Measurements from ENCODE around the gene TARS1. TPM values are rescaled to one million over a fixed set of nuclear protein-coding genes. Genes with fewer than 3 reads are reported as not detected.

TARS1 gene
- total and polyA plus RNA-seq, 7 experiments from 2014 or later = 29.7 to 153 (median 60.0) TPM

DNA sequence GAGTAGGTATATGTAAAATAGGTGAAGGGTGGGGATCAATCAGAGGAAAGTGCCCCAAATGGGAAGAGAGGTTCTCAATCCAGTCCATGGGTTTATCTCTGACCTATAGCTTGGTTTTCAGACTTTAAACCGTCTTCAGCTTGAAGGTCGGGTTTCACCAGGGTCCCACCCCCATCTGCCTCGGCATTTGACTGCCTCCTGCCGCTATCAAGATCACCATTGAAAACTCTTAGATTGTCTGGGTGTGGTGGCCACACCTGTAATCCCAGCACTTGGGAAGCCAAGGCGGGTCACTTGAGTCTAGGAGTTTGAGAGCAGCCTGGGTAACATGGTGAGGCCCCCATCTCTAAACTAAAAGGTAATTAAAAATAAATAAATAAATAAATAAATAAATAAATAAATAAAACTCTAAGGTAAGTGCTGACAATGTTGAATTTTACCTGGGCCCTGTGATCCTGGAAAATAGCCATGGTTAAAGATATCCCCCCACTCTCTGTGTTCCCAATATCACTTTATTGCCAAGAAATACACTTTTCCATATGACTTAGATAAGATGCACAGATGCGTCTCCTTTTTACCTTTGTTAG lies 48.8 kb downstream of the TARS1 start:
- no peaks in the 10 kb centered on the region for H3K4me1 Mint-ChIP-seq
- DNase-seq = no peak
- ChIA-PET POLR2A (no interaction called here), CTCF (no interaction called here)
- Histone ChIP-seq H3K9me3 (ENCODE audit: control insufficient read depth in 2 of 3, low read length in 3 of 3) (no peaks in the 10 kb centered on the region), H3K36me3 (ENCODE audit: control insufficient read depth in 2 of 3, insufficient read depth in 3 of 3, low read length in 3 of 3) (no peaks in the 10 kb centered on the region), H3K27me3 (ENCODE audit: control insufficient read depth in 2 of 2, insufficient read depth in 2 of 2, low read length in 2 of 2) (no peaks in the 10 kb centered on the region), H3K4me1 (ENCODE audit: control insufficient read depth in 2 of 2, insufficient read depth in 2 of 2, low read length in 2 of 2) (no peaks in the 10 kb centered on the region), H3K4me3 (ENCODE audit: low read length) (no peak overlapping the region), H3K27ac (ENCODE audit: low read depth, low read length) (no peak overlapping the region)
- H3K4me3 Mint-ChIP-seq = no peak overlapping the region
- H3K9me3 Mint-ChIP-seq = peaks cover 0 to 2% (median 0%) of the 10 kb centered on the region in 11 donors
- intact Hi-C loops (cut with micrococcal nuclease) = no loop called here
- H3K27ac Mint-ChIP-seq = no peak overlapping the region
- H3K27me3 Mint-ChIP-seq = no peaks in the 10 kb centered on the region
- no peaks in the 10 kb centered on the region for H3K36me3 Mint-ChIP-seq
- ATAC-seq = no peak

DNA sequence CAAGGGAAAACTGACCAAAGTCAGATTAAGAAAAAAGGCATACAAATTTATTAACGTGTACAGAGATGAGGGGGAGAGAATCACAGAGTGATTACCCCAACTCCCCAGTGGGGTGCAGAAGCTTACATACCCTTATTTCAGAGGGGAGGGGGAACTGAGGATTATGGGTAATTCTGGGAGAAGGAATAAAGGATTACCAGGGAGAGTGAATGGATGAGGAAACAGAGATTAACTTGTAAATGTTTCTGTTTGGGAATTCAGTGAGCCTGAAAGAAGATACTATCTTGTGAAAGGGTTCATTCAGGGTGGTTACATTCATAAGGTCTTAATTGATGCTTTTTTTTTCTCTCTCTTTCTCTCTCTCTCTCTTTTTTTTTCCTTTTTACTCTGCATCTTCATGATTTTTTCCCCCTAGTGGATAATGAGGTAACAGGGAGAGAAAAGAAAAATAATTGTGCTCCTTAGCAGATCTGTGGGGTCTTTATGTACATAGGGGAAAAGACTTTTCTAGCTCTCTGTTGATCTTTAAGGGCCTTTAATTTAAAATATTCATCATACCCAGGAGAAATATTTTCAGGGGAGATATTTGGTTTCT lies 49.4 kb downstream of the TARS1 start:
- H3K4me1 Mint-ChIP-seq = no peaks in the 10 kb centered on the region
- no peak overlapping the region for H3K27ac Mint-ChIP-seq
- no peaks in the 10 kb centered on the region for H3K36me3 ChIP-seq (ENCODE audit: control insufficient read depth in 2 of 3, insufficient read depth in 3 of 3, low read length in 3 of 3)
- H3K4me3 Mint-ChIP-seq = no peak overlapping the region
- no peak overlapping the region for H3K4me3 ChIP-seq (ENCODE audit: low read length)
- intact Hi-C loops (cut with micrococcal nuclease) = no loop called here
- H3K9me3 ChIP-seq (ENCODE audit: control insufficient read depth in 2 of 3, low read length in 3 of 3) = no peaks in the 10 kb centered on the region
- POLR2A ChIA-PET = no interaction called here
- H3K27me3 ChIP-seq (ENCODE audit: control insufficient read depth in 2 of 2, insufficient read depth in 2 of 2, low read length in 2 of 2) = no peaks in the 10 kb centered on the region
- H3K36me3 Mint-ChIP-seq = no peaks in the 10 kb centered on the region
- no peak overlapping the region for H3K27ac ChIP-seq (ENCODE audit: low read depth, low read length)
- no peaks in the 10 kb centered on the region for H3K4me1 ChIP-seq (ENCODE audit: control insufficient read depth in 2 of 2, insufficient read depth in 2 of 2, low read length in 2 of 2)
- ATAC-seq (no peak), DNase-seq (no peak)
- peaks cover 0 to 2% (median 0%) of the 10 kb centered on the region in 11 donors for H3K9me3 Mint-ChIP-seq
- no peaks in the 10 kb centered on the region for H3K27me3 Mint-ChIP-seq
- CTCF ChIA-PET = no interaction called here

DNA sequence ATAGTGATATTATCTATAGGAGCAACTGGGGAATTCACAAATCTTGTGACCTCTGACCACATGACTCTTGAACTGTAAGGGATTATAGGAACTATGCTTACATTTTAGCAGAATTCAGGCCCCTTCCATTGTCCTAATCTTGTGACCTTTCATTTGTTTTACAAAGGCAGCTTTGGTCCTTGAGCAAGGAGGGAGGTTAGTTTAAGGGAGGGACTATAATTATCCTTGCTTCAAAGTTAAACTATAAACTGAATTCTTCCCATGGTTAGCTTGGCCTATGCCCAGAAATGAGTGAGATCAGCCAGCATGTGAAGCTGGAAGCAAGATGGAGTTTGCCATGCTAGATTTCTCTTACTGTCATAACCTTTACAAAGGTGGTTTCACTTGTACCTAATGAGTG lies 51.2 kb downstream of the TARS1 start:
- H3K27ac Mint-ChIP-seq = no peak overlapping the region
- no peaks in the 10 kb centered on the region for H3K36me3 Mint-ChIP-seq
- intact Hi-C loops (cut with micrococcal nuclease) = no loop called here
- no peaks in the 10 kb centered on the region for H3K4me1 ChIP-seq (ENCODE audit: control insufficient read depth in 2 of 2, insufficient read depth in 2 of 2, low read length in 2 of 2)
- ATAC-seq (no peak), DNase-seq (no peak)
- ChIA-PET CTCF (no interaction called here), POLR2A (no interaction called here)
- H3K4me3 Mint-ChIP-seq = no peak overlapping the region
- no peaks in the 10 kb centered on the region for H3K27me3 ChIP-seq (ENCODE audit: control insufficient read depth in 2 of 2, insufficient read depth in 2 of 2, low read length in 2 of 2)
- H3K9me3 Mint-ChIP-seq = peaks cover 0 to 2% (median 0%) of the 10 kb centered on the region in 11 donors
- H3K27ac ChIP-seq (ENCODE audit: low read depth, low read length) = no peak overlapping the region
- H3K9me3 ChIP-seq (ENCODE audit: control insufficient read depth in 2 of 3, low read length in 3 of 3) = no peaks in the 10 kb centered on the region
- no peak overlapping the region for H3K4me3 ChIP-seq (ENCODE audit: low read length)
- no peaks in the 10 kb centered on the region for H3K4me1 Mint-ChIP-seq
- no peaks in the 10 kb centered on the region for H3K27me3 Mint-ChIP-seq
- no peaks in the 10 kb centered on the region for H3K36me3 ChIP-seq (ENCODE audit: control insufficient read depth in 2 of 3, insufficient read depth in 3 of 3, low read length in 3 of 3)

DNA sequence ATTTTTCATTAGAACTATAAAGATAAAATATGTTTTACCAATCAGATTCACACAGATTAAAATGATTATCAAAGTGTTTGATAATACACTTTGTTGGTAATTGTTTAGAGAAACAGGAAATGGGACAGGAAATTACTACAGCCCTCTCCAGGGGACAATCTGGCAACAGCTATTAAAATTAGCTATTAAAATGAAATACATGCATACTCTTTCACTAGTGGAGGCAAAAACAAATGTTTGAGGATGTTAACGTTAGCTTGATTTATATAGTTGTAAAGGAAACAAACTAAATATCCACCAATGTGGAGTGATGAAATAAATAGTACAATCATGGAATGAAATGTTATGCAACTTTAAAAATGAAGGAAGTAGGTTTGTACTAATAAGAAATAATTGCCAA lies 53.7 kb downstream of the TARS1 start:
- POLR2A ChIA-PET = no interaction called here
- CTCF ChIA-PET = no interaction called here

DNA sequence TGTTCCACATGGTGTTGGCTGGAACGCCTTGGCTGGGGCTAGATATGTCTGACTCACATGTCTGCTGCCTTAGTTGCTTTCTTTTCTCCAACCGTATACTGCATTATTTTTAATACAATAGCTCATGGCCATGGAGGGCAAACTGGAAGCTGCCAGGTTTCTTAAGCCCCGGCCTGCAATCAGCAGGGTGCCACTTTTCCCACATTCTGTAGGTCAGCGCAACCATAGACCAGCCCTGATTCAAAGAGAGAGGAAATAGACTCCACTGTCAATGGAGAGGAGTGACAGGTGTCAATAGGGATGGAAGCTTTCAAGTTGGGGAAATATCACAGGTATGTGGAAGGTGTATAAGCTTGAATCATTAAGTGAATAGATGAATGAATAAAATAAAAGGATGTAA lies 60.5 kb downstream of the TARS1 start:
- Mint-ChIP-seq H3K27ac (no peak overlapping the region), H3K4me3 (no peak overlapping the region)
- intact Hi-C loops (cut with micrococcal nuclease) = no loop called here

More for the DNA sequence above, 53.7 kb downstream of the TARS1 start:
- H3K27ac ChIP-seq (ENCODE audit: low read depth, low read length) = no peak overlapping the region
- no peaks in the 10 kb centered on the region for H3K36me3 Mint-ChIP-seq
- H3K4me3 Mint-ChIP-seq = no peak overlapping the region
- DNase-seq (no peak), ATAC-seq (no peak)
- H3K4me3 ChIP-seq (ENCODE audit: low read length) = no peak overlapping the region
- H3K27ac Mint-ChIP-seq = no peak overlapping the region
- no peaks in the 10 kb centered on the region for H3K4me1 Mint-ChIP-seq
- no peaks in the 10 kb centered on the region for H3K9me3 ChIP-seq (ENCODE audit: control insufficient read depth in 2 of 3, low read length in 3 of 3)
- H3K27me3 ChIP-seq (ENCODE audit: control insufficient read depth in 2 of 2, insufficient read depth in 2 of 2, low read length in 2 of 2) = no peaks in the 10 kb centered on the region
- no peaks in the 10 kb centered on the region for H3K27me3 Mint-ChIP-seq
- H3K36me3 ChIP-seq (ENCODE audit: control insufficient read depth in 2 of 3, insufficient read depth in 3 of 3, low read length in 3 of 3) = no peaks in the 10 kb centered on the region
- intact Hi-C loops (cut with micrococcal nuclease) = no loop called here
- no peaks in the 10 kb centered on the region for H3K9me3 Mint-ChIP-seq
- H3K4me1 ChIP-seq (ENCODE audit: control insufficient read depth in 2 of 2, insufficient read depth in 2 of 2, low read length in 2 of 2) = no peaks in the 10 kb centered on the region

GRCh38 chr5:33501899-33502298 lies 61.1 kb downstream of the TARS1 start:
- no peaks in the 10 kb centered on the region for H3K36me3 ChIP-seq (ENCODE audit: control insufficient read depth in 2 of 3, insufficient read depth in 3 of 3, low read length in 3 of 3)
- H3K27ac ChIP-seq (ENCODE audit: low read depth, low read length) = no peak overlapping the region
- ATAC-seq (no peak), DNase-seq (no peak)
- no peaks in the 10 kb centered on the region for H3K27me3 ChIP-seq (ENCODE audit: control insufficient read depth in 2 of 2, insufficient read depth in 2 of 2, low read length in 2 of 2)
- H3K36me3 Mint-ChIP-seq = no peaks in the 10 kb centered on the region
- intact Hi-C loops (cut with micrococcal nuclease) = no loop called here
- H3K4me3 ChIP-seq (ENCODE audit: low read length) = no peak overlapping the region
- H3K4me1 ChIP-seq (ENCODE audit: control insufficient read depth in 2 of 2, insufficient read depth in 2 of 2, low read length in 2 of 2) = no peaks in the 10 kb centered on the region
- H3K27me3 Mint-ChIP-seq = peaks cover 0 to 3% (median 0%) of the 10 kb centered on the region in 5 donors
- H3K9me3 Mint-ChIP-seq = peaks cover 0 to 3% (median 0%) of the 10 kb centered on the region in 11 donors
- H3K4me3 Mint-ChIP-seq = no peak overlapping the region
- peaks cover 0 to 1% (median 0%) of the 10 kb centered on the region in 7 donors for H3K4me1 Mint-ChIP-seq
- H3K9me3 ChIP-seq (ENCODE audit: control insufficient read depth in 2 of 3, low read length in 3 of 3) = no peaks in the 10 kb centered on the region
- ChIA-PET POLR2A (no interaction called here), CTCF (no interaction called here)
- H3K27ac Mint-ChIP-seq = no peak overlapping the region

More for the DNA sequence above, 60.5 kb downstream of the TARS1 start:
- Histone ChIP-seq H3K4me1 (ENCODE audit: control insufficient read depth in 2 of 2, insufficient read depth in 2 of 2, low read length in 2 of 2) (no peaks in the 10 kb centered on the region), H3K9me3 (ENCODE audit: control insufficient read depth in 2 of 3, low read length in 3 of 3) (no peaks in the 10 kb centered on the region), H3K27ac (ENCODE audit: low read depth, low read length) (no peak overlapping the region), H3K36me3 (ENCODE audit: control insufficient read depth in 2 of 3, insufficient read depth in 3 of 3, low read length in 3 of 3) (no peaks in the 10 kb centered on the region), H3K4me3 (ENCODE audit: low read length) (no peak overlapping the region), H3K27me3 (ENCODE audit: control insufficient read depth in 2 of 2, insufficient read depth in 2 of 2, low read length in 2 of 2) (no peaks in the 10 kb centered on the region)
- H3K4me1 Mint-ChIP-seq = no peaks in the 10 kb centered on the region
- no peak for ATAC-seq
- H3K27me3 Mint-ChIP-seq = no peaks in the 10 kb centered on the region
- no peaks in the 10 kb centered on the region for H3K36me3 Mint-ChIP-seq
- no peak for DNase-seq
- no peaks in the 10 kb centered on the region for H3K9me3 Mint-ChIP-seq
- POLR2A ChIA-PET = no interaction called here
- CTCF ChIA-PET = no interaction called here

GRCh38 chr5:33504570-33504969 lies 63.8 kb downstream of the TARS1 start:
- Histone ChIP-seq H3K27me3 (ENCODE audit: control insufficient read depth in 2 of 2, insufficient read depth in 2 of 2, low read length in 2 of 2) (no peaks in the 10 kb centered on the region), H3K27ac (ENCODE audit: low read depth, low read length) (no peak overlapping the region), H3K4me3 (ENCODE audit: low read length) (no peak overlapping the region), H3K36me3 (ENCODE audit: control insufficient read depth in 2 of 3, insufficient read depth in 3 of 3, low read length in 3 of 3) (no peaks in the 10 kb centered on the region), H3K9me3 (ENCODE audit: control insufficient read depth in 2 of 3, low read length in 3 of 3) (no peaks in the 10 kb centered on the region), H3K4me1 (ENCODE audit: control insufficient read depth in 2 of 2, insufficient read depth in 2 of 2, low read length in 2 of 2) (no peaks in the 10 kb centered on the region)
- ChIA-PET CTCF (no interaction called here), POLR2A (no interaction called here)
- no peak for ATAC-seq
- Mint-ChIP-seq H3K4me3 (no peak overlapping the region), H3K27me3 (peaks cover 0 to 3% (median 0%) of the 10 kb centered on the region in 5 donors), H3K36me3 (no peaks in the 10 kb centered on the region), H3K9me3 (peaks cover 0 to 3% (median 0%) of the 10 kb centered on the region in 11 donors), H3K27ac (no peak overlapping the region), H3K4me1 (peaks cover 0 to 1% (median 0%) of the 10 kb centered on the region in 7 donors)
- intact Hi-C loops (cut with micrococcal nuclease) = no loop called here
- no peak for DNase-seq
